Trophoblast cell (in vitro differentiated cells and primary cell): ENCODE data around the gene MNX1.

ENCODE experiments used
- DNase-seq, 2 donors: peaks; one replicate each; pipeline ENCODE4 v3.0.0-alpha.2; 2016
- H2AFZ ChIP-seq: 2 replicates; pipeline ENCODE4 v1.6.1; 2013; ENCODE audit warnings: low read length, moderate library complexity, mild to moderate bottlenecking; ENCODE audit not compliant: insufficient read depth, poor library complexity
- H2AK5ac ChIP-seq: 2 replicates; pipeline ENCODE4 v1.6.1; 2013; ENCODE audit warnings: mild to moderate bottlenecking, low read length
- H2BK120ac ChIP-seq: 2 replicates; pipeline ENCODE4 v1.6.1; 2013; ENCODE audit warnings: low read length, mild to moderate bottlenecking, moderate library complexity; ENCODE audit not compliant: insufficient read depth, poor library complexity
- H2BK12ac ChIP-seq: 2 replicates; pipeline ENCODE4 v1.6.1; 2013; ENCODE audit warnings: mild to moderate bottlenecking, low read length, moderate library complexity
- H2BK5ac ChIP-seq: 2 replicates; pipeline ENCODE4 v1.6.1; 2013; ENCODE audit warnings: low read length, low read depth, moderate library complexity, mild to moderate bottlenecking; ENCODE audit not compliant: poor library complexity
- H3K14ac ChIP-seq: 2 replicates; pipeline ENCODE4 v1.6.1; 2013; ENCODE audit warnings: mild to moderate bottlenecking, low read length
- H3K18ac ChIP-seq: 2 replicates; pipeline ENCODE4 v1.6.1; 2013; ENCODE audit warnings: mild to moderate bottlenecking, low read length
- H3K23ac ChIP-seq: 2 replicates; pipeline ENCODE4 v1.6.1; 2013; ENCODE audit warnings: low read length
- H3K27ac ChIP-seq: 2 replicates; pipeline ENCODE4 v1.5.1; 2013; ENCODE audit warnings: low read depth, mild to moderate bottlenecking, inconsistent platforms, low read length, moderate library complexity
- H3K27me3 ChIP-seq: 2 replicates; pipeline ENCODE4 v1.6.1; 2013; ENCODE audit warnings: inconsistent platforms, mild to moderate bottlenecking, low read length, moderate library complexity; ENCODE audit not compliant: insufficient read depth
- H3K36me3 ChIP-seq, 2 experiments: 1 replicate in 1 of 2; 2 replicates in 1 of 2; pipeline ENCODE4 v1.6.1; 2013; ENCODE audit warnings: low read length in 2 of 2, mild to moderate bottlenecking in 2 of 2, moderate library complexity in 1 of 2; ENCODE audit not compliant: insufficient read depth in 2 of 2, control insufficient read depth in 1 of 2
- H3K4ac ChIP-seq: 2 replicates; pipeline ENCODE4 v1.6.1; 2013; ENCODE audit warnings: low read depth, mild to moderate bottlenecking, low read length, moderate library complexity
- H3K4me1 ChIP-seq, 2 experiments: 1 replicate in 1 of 2; 2 replicates in 1 of 2; pipeline ENCODE4 v1.6.1; 2013; ENCODE audit warnings: low read length in 2 of 2, mild to moderate bottlenecking in 2 of 2, moderate library complexity in 1 of 2; ENCODE audit not compliant: insufficient read depth in 2 of 2, control insufficient read depth in 1 of 2
- H3K4me2 ChIP-seq: 2 replicates; pipeline ENCODE4 v1.6.1; 2013; ENCODE audit warnings: inconsistent platforms, mild to moderate bottlenecking, low read length, moderate library complexity
- H3K4me3 ChIP-seq: 2 replicates; pipeline ENCODE4 v1.5.1; 2013; ENCODE audit warnings: mild to moderate bottlenecking, low read depth, low read length, inconsistent platforms
- H3K79me1 ChIP-seq: one replicate; pipeline ENCODE4 v1.6.1; 2013; ENCODE audit warnings: low read length
- H3K79me2 ChIP-seq: 2 replicates; pipeline ENCODE4 v1.6.1; 2013; ENCODE audit warnings: low read length, mild to moderate bottlenecking; ENCODE audit not compliant: control insufficient read depth, insufficient read depth, poor library complexity
- H3K9ac ChIP-seq: 2 replicates; pipeline ENCODE4 v1.6.1; 2013; ENCODE audit warnings: mild to moderate bottlenecking, low read length
- H3K9me3 ChIP-seq: 2 replicates; pipeline ENCODE4 v1.6.1; 2013; ENCODE audit warnings: low read depth, mild to moderate bottlenecking, control low read depth, inconsistent platforms, low read length; ENCODE audit not compliant: insufficient read depth
- H4K12ac ChIP-seq: 2 replicates; pipeline ENCODE4 v1.6.1; 2013; ENCODE audit warnings: low read depth, mild to moderate bottlenecking, low read length, moderate library complexity
- H4K8ac ChIP-seq: 2 replicates; pipeline ENCODE4 v1.6.1; 2013; ENCODE audit warnings: low read depth, mild to moderate bottlenecking, low read length, moderate library complexity
- H4K91ac ChIP-seq: one replicate; pipeline ENCODE4 v1.6.1; 2013; ENCODE audit warnings: low read depth, mild to moderate bottlenecking, low read length, moderate library complexity
- WGBS: extraction: QIAGEN DNeasy Blood & Tissue Kit; methylation state at CpG from one replicate; pipeline ENCODE4 v1.1.7; 2013; ENCODE audit warnings: missing lambda C conversion rate; ENCODE audit not compliant: insufficient read length, insufficient coverage; ENCODE audit errors: extremely low coverage; 5-methylcytosine and 5-hydroxymethylcytosine counted together

The MNX1 gene

DNA sequence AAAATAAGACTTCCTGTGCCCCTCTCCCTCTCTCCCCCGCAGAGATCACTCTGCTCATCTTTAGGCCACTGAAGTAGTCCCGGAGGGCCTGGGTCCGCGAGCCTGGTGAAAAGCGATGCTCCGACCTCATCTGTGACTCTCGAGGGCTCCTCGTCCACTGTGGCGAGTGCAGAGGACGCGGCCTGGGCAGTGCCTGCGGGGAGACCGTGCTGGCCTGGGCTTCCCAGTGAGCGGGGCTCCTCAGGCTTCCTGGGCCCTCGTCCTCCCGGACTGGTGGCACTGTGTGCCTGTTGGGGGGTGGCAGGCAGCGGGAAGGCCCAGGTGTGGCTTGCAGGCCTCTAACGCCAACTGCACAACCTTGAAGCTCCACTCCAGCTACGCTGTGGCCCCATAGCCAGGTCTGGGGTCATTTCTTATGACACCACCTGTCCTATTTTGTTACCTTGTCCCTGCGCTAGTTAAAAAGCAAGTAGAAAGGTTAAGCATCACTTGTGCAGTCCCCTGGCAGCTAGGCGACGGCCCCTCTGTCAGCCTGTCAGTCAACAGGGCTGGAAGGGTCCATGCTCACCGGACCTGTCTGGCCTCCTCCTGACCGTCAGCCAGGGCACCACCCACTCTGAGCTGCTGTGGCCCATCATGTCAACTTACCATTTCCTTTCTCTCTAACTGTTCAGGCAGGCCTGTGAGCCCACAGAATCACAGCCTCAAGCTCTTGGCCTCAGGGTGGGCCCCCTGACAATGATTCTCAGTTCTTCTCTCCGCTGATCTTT lies 20.5 kb downstream of the MNX1 start:
- no peak overlapping the region for H3K9ac ChIP-seq
- no peak overlapping the region for H3K23ac ChIP-seq
- DNase-seq = no peak
- no peak overlapping the region for H4K12ac ChIP-seq
- no peak overlapping the region for H2BK5ac ChIP-seq
- H3K18ac ChIP-seq = no peak overlapping the region
- no peak overlapping the region for H3K14ac ChIP-seq
- no peak overlapping the region for H3K4me3 ChIP-seq
- H2AK5ac ChIP-seq = no peak overlapping the region
- no peaks in the 10 kb centered on the region for H3K9me3 ChIP-seq
- no peaks in the 10 kb centered on the region for H3K79me2 ChIP-seq
- H4K91ac ChIP-seq = no peak overlapping the region
- no peak overlapping the region for H3K4me2 ChIP-seq
- H4K8ac ChIP-seq = no peak overlapping the region
- H3K27ac ChIP-seq = no peak overlapping the region
- no peak overlapping the region for H3K4ac ChIP-seq
- H3K4me1 ChIP-seq = no peaks in the 10 kb centered on the region
- H3K79me1 ChIP-seq = no peaks in the 10 kb centered on the region
- no peak overlapping the region for H2AFZ ChIP-seq
- H2BK12ac ChIP-seq = no peak overlapping the region
- no CpG with 5 or more reads among the region's 25 CpGs for WGBS
- H3K36me3 ChIP-seq = no peaks in the 10 kb centered on the region
- H2BK120ac ChIP-seq = no peak overlapping the region
- H3K27me3 ChIP-seq = no peaks in the 10 kb centered on the region

- no peaks in the 10 kb centered on the region for H3K36me3 ChIP-seq
- no peaks in the 10 kb centered on the region for H3K4me1 ChIP-seq
- no peak overlapping the region for H3K4me3 ChIP-seq
- H3K4me2 ChIP-seq = no peak overlapping the region
- H3K14ac ChIP-seq = no peak overlapping the region
- H3K79me1 ChIP-seq = no peaks in the 10 kb centered on the region
- H2BK120ac ChIP-seq = no peak overlapping the region
- no peak overlapping the region for H3K9ac ChIP-seq
- H2BK5ac ChIP-seq = no peak overlapping the region
- no peak overlapping the region for H4K8ac ChIP-seq
- no peak overlapping the region for H3K27ac ChIP-seq
- WGBS = no CpG with 5 or more reads among the region's 27 CpGs
- no peaks in the 10 kb centered on the region for H3K79me2 ChIP-seq
- H4K91ac ChIP-seq = no peak overlapping the region
- no peak overlapping the region for H3K4ac ChIP-seq
- no peak overlapping the region for H2BK12ac ChIP-seq
- H3K18ac ChIP-seq = no peak overlapping the region
- H2AK5ac ChIP-seq = no peak overlapping the region
- H2AFZ ChIP-seq = no peak overlapping the region
- H3K9me3 ChIP-seq = no peaks in the 10 kb centered on the region
- no peak for DNase-seq
- no peak overlapping the region for H4K12ac ChIP-seq
- H3K23ac ChIP-seq = no peak overlapping the region
- no peaks in the 10 kb centered on the region for H3K27me3 ChIP-seq
Observed at GRCh38 chr7:156988343-156989185, 21.9 kb downstream of the MNX1 start.

DNA sequence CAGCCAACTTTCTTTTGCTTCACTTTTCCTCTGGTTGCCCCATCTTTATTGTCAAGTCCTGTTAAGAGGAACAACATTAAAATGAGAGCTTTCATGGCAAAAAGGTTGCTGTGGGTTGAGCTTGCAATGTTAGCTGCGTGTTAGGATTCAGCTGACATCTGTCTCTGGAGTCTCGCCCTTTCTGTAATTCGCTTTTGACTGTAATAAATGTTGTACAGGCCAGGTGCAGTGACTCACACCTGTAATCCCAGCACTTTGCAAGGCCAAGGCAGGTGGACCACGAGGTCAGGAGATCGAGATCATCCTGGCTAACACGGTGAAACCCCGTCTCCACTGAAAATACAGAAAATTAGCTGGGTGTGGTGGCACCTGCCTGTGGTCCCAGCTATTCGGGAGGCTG lies 24.1 kb downstream of the MNX1 start:
- no CpG with 5 or more reads among the region's 8 CpGs for WGBS
- H3K9me3 ChIP-seq = no peaks in the 10 kb centered on the region
- no peak for DNase-seq
- no peak overlapping the region for H3K14ac ChIP-seq
- H3K27me3 ChIP-seq = no peaks in the 10 kb centered on the region
- no peaks in the 10 kb centered on the region for H3K79me1 ChIP-seq
- no peak overlapping the region for H3K4ac ChIP-seq
- H3K36me3 ChIP-seq = no peaks in the 10 kb centered on the region
- H3K27ac ChIP-seq = no peak overlapping the region
- H3K4me2 ChIP-seq = no peak overlapping the region
- H2BK12ac ChIP-seq = no peak overlapping the region
- H2BK5ac ChIP-seq = no peak overlapping the region
- no peak overlapping the region for H2BK120ac ChIP-seq
- no peak overlapping the region for H4K8ac ChIP-seq
- H3K23ac ChIP-seq = no peak overlapping the region
- H3K18ac ChIP-seq = no peak overlapping the region
- no peak overlapping the region for H3K9ac ChIP-seq
- H4K12ac ChIP-seq = no peak overlapping the region
- H2AK5ac ChIP-seq = no peak overlapping the region
- no peaks in the 10 kb centered on the region for H3K79me2 ChIP-seq
- H3K4me3 ChIP-seq = no peak overlapping the region
- H2AFZ ChIP-seq = no peak overlapping the region
- H3K4me1 ChIP-seq = no peaks in the 10 kb centered on the region
- no peak overlapping the region for H4K91ac ChIP-seq

GRCh38 chr7:156985101-156985992 lies 25.1 kb downstream of the MNX1 start:
- Histone ChIP-seq H3K4me1 (no peaks in the 10 kb centered on the region), H3K27me3 (no peaks in the 10 kb centered on the region), H2AFZ (no peak overlapping the region), H4K8ac (no peak overlapping the region), H3K18ac (no peak overlapping the region), H3K4me2 (no peak overlapping the region), H3K36me3 (no peaks in the 10 kb centered on the region), H3K4ac (no peak overlapping the region), H3K23ac (no peak overlapping the region), H4K91ac (no peak overlapping the region), H3K14ac (no peak overlapping the region), H2BK5ac (no peak overlapping the region), H3K9ac (no peak overlapping the region), H3K4me3 (no peak overlapping the region), H3K79me2 (no peaks in the 10 kb centered on the region), H4K12ac (no peak overlapping the region), H2BK120ac (no peak overlapping the region), H2BK12ac (no peak overlapping the region), H3K79me1 (no peaks in the 10 kb centered on the region), H3K27ac (no peak overlapping the region), H3K9me3 (peaks cover 5% of the 10 kb centered on the region), H2AK5ac (no peak overlapping the region)
- no CpG with 5 or more reads among the region's 29 CpGs for WGBS
- DNase-seq = no peak
